ENCODE measurements around the gene FUT7. TPM values are rescaled to one million over a fixed set of nuclear protein-coding genes. Genes with fewer than 3 reads are reported as not detected.

Gene FUT7
- total RNA-seq (ENCODE audit: unreplicated experiment) = 0.20 TPM
- long read RNA-seq = 0 reads

GRCh38 chr9:137031904-137032640 is at the start of gene FUT7:
Gene FUT7 (minus strand): TSS chr9:137032088. CDS start chr9:137031991, 97 bp downstream.
- Mint-ChIP-seq H3K27ac (ENCODE audit: unreplicated experiment) (no peak within 1 kb of the TSS), H3K4me3 (ENCODE audit: unreplicated experiment) (no peak within 1 kb of the TSS), H3K27me3 (ENCODE audit: unreplicated experiment) (peaks cover 12% of the 10 kb centered on the region), H3K9me3 (ENCODE audit: unreplicated experiment) (peaks cover 3% of the 10 kb centered on the region), H3K36me3 (ENCODE audit: unreplicated experiment) (no peaks in the 10 kb centered on the region), H3K4me1 (ENCODE audit: low read depth, unreplicated experiment) (peaks cover 2% of the 10 kb centered on the region)
- no peak for TF ChIP-seq CTCF (IDR thresholded peaks at IDR 0.05; ENCODE audit: partially characterized antibody, unreplicated experiment)
- no peak for DNase-seq

- no peak for DNase-seq
- Mint-ChIP-seq H3K4me3 (ENCODE audit: unreplicated experiment) (no peak overlapping the region), H3K9me3 (ENCODE audit: unreplicated experiment) (peaks cover 3% of the 10 kb centered on the region), H3K27me3 (ENCODE audit: unreplicated experiment) (peaks cover 9% of the 10 kb centered on the region), H3K4me1 (ENCODE audit: low read depth, unreplicated experiment) (no peaks in the 10 kb centered on the region), H3K36me3 (ENCODE audit: unreplicated experiment) (no peaks in the 10 kb centered on the region), H3K27ac (ENCODE audit: unreplicated experiment) (no peak overlapping the region)
- no peak for TF ChIP-seq CTCF (IDR thresholded peaks at IDR 0.05; ENCODE audit: partially characterized antibody, unreplicated experiment)
These were observed 48.6 kb upstream of the FUT7 start for GRCh38 chr9:137080260-137081122.

- H3K27me3 Mint-ChIP-seq (ENCODE audit: unreplicated experiment) = peaks cover 11% of the 10 kb centered on the region
- no peak for TF ChIP-seq CTCF (IDR thresholded peaks at IDR 0.05; ENCODE audit: partially characterized antibody, unreplicated experiment)
- no peak overlapping the region for H3K4me3 Mint-ChIP-seq (ENCODE audit: unreplicated experiment)
- no peaks in the 10 kb centered on the region for H3K36me3 Mint-ChIP-seq (ENCODE audit: unreplicated experiment)
- H3K27ac Mint-ChIP-seq (ENCODE audit: unreplicated experiment) = no peak overlapping the region
- H3K4me1 Mint-ChIP-seq (ENCODE audit: low read depth, unreplicated experiment) = no peaks in the 10 kb centered on the region
- H3K9me3 Mint-ChIP-seq (ENCODE audit: unreplicated experiment) = peaks cover 3% of the 10 kb centered on the region
- DNase-seq = no peak
These were observed 47.5 kb upstream of the FUT7 start for GRCh38 chr9:137079401-137079787.

- peak overlapping the region; percentile 75 for H3K4me3 Mint-ChIP-seq (ENCODE audit: unreplicated experiment)
- H3K36me3 Mint-ChIP-seq (ENCODE audit: unreplicated experiment) = no peaks in the 10 kb centered on the region
- H3K4me1 Mint-ChIP-seq (ENCODE audit: low read depth, unreplicated experiment) = no peaks in the 10 kb centered on the region
- H3K9me3 Mint-ChIP-seq (ENCODE audit: unreplicated experiment) = peaks cover 4% of the 10 kb centered on the region
- H3K27ac Mint-ChIP-seq (ENCODE audit: unreplicated experiment) = no peak overlapping the region
- H3K27me3 Mint-ChIP-seq (ENCODE audit: unreplicated experiment) = peaks cover 11% of the 10 kb centered on the region
- DNase-seq = no peak
- no peak for TF ChIP-seq CTCF (IDR thresholded peaks at IDR 0.05; ENCODE audit: partially characterized antibody, unreplicated experiment)
These were observed 47.0 kb upstream of the FUT7 start for GRCh38 chr9:137078701-137079400.
